HG03378 (cell line): Measurements from ENCODE around the gene DHX35.
A peak's percentile ranks its signal among the peaks of the same experiment; 100 is the strongest.

Experiments
- ATAC-seq: cut with Tn5 transposase; IDR thresholded peaks from one replicate; pipeline ENCODE4 v1.9.1; 2021; ENCODE audit warnings: mild to moderate bottlenecking, moderate library complexity; ENCODE audit not compliant: unreplicated experiment

The DHX35 gene

DNA sequence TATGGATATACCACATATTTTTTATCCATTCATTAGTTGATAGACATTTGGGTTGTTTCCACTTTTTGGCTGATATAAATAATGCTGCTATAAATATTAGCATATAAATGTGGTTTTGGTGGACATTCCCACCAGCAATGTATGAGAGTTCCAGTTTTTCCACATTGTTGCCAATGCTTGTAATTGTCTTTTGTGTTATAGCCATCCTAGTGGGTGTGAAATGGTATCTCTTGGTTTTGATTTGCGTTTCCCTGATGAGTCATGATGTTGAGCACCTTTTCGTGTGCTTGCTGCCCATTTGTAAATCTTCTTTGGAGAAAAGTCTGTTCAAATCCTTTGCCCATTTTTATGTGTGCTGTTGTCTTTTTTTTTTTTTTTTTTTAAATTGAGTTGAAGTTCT, 54.4 kb downstream of the DHX35 start:
- ATAC-seq = no peak

DNA sequence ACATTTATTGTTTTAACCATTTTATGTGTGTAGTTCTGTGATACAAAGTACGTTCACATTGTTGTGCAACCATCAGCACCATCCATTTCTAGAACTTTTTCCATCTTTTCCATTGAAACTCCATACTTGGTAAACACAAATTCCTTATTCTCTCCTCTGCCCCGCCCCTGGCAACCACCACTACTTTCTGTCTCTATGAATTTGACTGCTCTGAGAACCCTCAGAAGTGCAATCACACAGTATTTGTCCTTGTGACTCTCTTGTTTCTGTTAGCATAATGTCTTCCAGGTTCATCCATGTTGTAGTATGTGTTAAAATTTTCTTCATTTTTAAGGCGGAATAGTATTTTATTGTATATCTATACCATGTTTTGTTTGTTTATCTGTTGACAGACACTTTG, 56.9 kb downstream of the DHX35 start:
- no peak for ATAC-seq

DNA sequence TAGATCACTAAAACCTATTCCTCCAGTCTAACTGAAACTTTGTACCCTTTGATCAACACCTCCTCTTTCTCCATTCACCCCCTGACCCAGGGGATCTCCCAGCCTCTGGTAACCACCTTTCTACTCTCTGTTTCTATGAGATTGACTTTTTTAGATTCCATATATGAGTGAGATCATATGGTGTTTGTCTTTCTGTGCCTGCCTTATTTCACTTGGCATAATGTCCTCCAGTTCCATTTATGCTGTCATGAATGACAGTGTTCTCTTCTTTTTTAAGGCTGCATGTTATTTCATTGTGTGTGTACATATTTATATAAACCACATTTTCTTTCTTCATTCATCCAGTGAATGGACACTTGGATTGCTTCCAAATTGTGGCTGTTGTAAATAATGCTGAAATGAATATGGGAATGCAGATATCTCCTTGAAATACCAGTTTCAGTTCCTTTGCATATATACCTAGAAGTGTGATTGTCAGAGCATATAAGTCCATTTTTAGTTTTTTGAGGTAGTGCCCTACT, 57.7 kb downstream of the DHX35 start:
- peak; percentile 91 for ATAC-seq

DNA sequence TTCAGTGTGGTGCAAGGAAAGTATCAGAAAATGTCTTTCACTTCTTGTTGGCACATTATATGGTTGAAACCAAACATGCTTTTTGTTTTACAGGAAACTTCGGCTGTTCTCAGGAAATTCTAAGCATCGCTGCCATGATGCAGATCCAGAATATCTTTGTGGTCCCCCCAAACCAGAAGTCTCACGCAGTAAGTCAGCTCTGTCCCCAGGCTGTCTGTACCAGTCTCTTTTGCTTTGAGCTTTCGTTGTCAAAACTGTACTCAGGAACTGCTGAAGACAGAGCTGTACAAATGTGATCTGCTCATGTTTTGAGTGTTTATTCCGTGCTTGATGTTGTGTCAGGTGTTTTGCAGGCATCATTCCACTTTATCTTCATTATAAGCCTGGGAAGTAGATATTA, 59.6 kb downstream of the DHX35 start:
- no peak for ATAC-seq

- ATAC-seq = no peak
Measured at GRCh38 chr20:39025883-39026282, 63.7 kb downstream of the DHX35 start.

GRCh38 chr20:39029364-39029763, 67.2 kb downstream of the DHX35 start:
- no peak for ATAC-seq

GRCh38 chr20:39032997-39033396, 70.9 kb downstream of the DHX35 start:
- no peak for ATAC-seq

DNA sequence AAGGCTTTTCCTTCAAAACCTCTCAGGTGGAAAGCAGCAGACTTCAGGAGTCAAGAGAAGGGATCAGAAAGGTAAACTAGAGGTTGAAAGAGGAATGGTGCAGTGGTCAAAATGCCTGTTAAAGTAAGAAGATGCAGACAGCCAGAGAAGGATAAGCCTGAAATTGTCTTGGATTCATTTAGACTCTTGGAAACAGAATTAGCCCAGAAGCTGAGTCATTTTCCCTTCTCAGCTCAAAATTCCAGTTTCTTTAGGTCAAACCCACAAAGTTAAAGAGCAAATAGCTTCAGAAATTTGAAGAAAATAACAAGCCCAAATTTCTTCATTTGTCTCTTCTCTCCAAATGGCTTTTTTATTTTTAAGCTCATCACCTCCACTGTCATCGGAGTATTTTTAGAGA, 73.9 kb downstream of the DHX35 start:
- ATAC-seq = no peak

DNA sequence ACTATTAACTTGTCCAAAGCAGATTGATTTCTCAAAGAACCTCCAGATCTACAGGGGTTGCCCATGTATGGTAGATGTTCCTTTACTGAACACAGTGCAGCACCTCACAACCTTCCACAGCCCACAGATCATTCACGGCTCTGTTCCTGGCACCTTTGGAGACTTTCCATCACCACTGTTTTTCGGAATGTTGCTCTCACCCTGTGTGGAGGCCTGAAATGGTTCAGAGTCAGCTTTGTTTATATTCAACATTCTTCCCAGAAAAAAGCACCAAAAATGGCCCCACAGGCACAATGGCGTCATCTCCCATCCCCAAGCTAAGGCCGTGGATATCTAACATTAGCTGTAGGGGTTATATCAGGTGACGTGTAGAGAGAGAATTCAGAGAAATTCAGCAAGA, 74.7 kb downstream of the DHX35 start:
- ATAC-seq = no peak

GRCh38 chr20:39038047-39038446, 75.9 kb downstream of the DHX35 start:
- ATAC-seq = no peak

DNA sequence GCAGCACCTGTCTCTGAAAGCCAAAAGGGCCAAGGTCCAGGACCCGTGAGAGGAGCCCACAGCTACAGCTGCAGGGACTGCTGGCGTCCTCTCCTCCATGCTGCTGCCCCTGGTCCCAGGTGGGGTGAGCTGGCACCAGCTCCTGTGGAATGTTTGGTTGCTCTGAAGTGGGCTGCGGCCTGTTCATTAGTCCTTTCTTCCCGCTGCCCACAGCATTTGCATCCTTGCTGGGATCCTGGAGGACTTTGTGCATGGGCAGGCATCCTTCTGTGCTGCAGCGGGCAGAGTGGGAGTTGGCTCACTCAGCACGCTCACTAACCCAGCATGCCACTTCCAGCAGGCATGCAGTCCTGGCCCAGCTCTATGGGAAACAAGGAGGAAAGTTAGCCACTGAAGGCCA, 76.4 kb downstream of the DHX35 start:
- no peak for ATAC-seq

GRCh38 chr20:39039261-39039660, 77.1 kb downstream of the DHX35 start:
- no peak for ATAC-seq

DNA sequence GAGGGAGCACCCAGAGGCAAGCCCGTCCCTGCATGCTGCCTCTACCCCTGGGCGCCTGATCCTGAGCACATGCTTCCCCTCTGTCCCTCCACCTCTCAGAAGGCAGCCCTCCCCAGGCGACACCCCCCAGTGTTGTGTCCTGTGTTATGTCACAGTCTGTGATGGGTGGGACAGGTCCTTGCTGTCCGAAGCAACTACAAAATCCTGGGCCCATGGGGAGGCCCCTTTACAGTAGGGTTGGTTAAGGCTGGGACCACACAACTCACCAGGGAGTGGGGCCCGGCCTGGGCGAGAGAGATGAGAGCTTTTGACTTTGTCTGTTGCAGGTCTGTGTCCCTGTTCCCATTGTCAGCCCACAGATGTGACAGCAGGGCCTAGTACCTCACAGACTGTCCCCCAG, 78.0 kb downstream of the DHX35 start:
- no peak for ATAC-seq

DNA sequence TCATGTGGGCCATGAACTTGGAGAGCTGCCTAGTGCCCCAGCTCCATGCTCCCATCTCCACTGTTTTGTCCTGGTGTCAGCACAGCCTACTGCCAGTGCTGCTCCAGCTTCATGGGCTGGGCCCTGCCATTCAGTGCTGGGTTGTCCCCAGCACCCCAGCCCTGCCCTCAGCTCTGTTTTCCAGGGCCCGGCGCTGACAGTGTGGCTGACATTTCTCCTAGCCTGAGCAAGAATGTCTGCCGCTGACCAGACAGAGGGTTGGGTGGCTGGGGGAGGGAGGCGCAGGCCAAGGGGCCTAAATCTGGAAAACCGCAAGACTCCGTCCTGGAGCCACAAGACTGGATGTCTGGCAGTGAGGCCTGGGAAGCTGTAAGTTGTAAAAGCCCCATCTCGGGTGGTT, 78.9 kb downstream of the DHX35 start:
- no peak for ATAC-seq

DNA sequence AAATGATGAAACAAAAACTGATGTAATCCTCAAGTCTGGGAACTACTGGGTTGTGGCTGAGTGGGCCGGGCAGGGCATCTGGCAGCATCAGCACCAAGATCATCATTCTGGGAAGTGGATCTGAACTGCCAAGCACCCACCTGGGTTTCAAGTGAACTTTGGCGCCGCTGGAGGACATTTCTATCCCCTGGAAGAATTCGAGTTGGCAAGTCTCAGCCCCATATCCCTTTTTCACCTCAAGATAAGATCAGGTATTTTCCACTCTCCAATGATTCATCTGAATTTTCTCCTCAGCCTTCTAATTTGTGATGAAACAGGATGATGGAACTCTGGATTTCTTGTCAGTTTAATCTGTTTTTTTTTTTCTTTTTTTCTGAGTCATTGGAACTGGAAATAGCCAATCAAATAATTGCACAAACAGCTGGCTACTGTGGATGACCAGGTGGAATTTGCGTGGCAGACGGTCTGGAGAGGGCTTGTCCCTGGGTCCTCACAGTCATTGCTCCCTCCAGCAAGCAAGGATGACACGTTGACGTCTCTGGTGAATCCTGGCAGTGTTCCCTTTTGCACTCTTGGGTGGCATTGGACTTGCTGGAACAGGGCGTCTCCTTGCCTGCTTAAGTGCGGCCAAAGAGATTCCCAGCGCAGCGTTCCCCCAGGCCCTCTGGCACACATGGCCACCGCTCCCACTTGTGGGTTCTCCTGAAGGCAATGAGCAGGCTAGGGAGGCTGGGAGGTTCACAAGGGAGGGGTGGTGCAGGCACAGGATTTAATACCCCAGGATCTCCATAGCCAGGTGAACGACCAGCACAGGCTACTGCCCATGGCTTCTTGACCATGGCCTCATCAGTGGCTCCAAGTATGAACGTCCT, 80.4 kb downstream of the DHX35 start:
- no peak for ATAC-seq

GRCh38 chr20:39044501-39044900, 82.4 kb downstream of the DHX35 start:
- ATAC-seq = no peak

- no peak for ATAC-seq
Measured at GRCh38 chr20:39045676-39046075, 83.5 kb downstream of the DHX35 start.

GRCh38 chr20:39047417-39047985, 85.4 kb downstream of the DHX35 start:
- no peak for ATAC-seq

GRCh38 chr20:39048000-39048696, 86.0 kb downstream of the DHX35 start:
- no peak for ATAC-seq

GRCh38 chr20:39049148-39049547, 87.0 kb downstream of the DHX35 start:
- ATAC-seq = no peak

GRCh38 chr20:39049684-39050554, 87.8 kb downstream of the DHX35 start:
- ATAC-seq = peak; percentile 60
